ENCODE data around the gene ELK3. TPM values are rescaled to one million over a fixed set of nuclear protein-coding genes. Genes with fewer than 3 reads are reported as not detected.

The ELK3 gene
- total RNA-seq, 1 donor from 2014 or later = 47.6 TPM

DNA sequence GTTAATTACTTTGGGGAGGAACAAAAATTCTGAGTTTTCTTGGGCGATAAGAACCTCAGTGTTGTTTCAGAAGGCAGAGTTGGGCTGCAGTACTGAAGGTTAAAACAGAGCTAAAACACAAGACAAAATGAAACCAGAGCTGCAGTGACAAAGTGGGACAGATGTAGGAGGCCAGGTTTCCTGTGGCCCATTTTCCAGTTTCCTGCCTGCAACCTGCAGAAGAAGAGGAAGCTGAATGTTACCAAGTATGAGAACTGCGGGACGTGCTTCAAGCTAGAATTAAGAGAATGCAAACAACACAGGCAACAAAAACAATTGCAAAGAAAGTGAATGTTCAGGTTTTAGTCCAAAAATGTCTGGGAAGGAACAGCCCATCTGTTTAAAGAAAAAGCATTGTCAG lies 17.8 kb downstream of the ELK3 start:
- DNase-seq (ENCODE audit: low spot score) = no peak

DNA sequence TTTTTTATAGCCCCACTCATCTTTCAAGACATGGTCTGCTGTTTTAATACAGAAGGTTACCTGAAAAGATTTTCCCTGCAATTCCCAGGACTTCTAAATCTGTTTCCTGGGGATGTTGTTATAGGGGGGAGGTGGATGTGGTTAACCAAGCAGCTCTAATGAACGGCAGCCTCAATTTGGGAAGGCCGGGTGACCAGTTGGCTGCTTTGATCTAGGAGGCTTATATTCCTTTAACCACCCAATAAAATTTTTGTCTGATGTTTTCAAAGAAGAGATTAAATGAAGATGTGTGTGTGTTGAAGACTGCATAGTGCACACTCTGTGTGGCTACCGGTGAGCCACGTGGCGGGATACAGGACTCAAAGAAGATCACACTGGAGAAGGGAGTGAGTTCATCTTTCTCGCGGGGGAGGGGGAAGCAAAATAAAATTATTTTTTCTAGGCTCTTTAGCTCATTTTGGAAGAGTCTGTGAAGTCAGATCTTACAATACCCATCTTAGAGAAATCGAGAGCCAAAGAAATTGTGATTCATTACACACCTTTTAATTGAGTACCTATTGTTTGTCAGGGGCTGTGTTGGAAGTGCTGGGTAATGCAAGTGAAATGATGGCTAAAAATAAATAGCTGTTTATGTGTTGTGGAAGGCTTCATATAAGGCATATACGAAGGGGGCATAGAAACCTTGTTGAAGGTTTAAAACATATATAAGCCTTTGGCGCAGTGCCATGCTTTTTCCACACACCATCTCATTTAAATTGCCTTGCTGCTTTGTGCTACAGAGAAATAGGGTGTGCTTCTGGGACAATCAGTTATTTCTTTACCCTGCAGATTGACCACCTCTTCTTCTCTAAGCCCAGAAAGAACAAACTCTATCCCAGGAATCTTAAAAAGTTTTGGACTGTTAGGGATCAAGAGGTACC lies 18.5 kb downstream of the ELK3 start:
- DNase-seq (ENCODE audit: low spot score) = no peak

DNA sequence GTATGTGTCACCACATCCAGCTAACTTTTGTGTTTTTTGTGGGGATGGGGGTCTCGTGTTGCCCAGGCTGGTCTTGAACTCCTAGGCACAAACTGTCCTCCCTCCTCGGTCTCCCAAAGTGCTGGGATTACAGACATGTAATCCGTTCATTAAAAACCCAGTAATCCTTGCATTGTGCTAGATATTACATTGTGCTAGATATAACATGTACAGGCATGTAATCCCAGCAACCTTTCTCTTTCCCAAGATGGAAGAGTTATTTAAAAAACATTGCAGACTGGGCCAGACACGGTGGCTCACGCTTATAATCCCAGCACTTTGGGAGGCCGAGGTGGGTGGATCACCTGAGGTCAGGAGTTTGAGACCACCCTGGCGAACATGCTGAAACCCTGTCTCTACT lies 19.7 kb downstream of the ELK3 start:
- DNase-seq (ENCODE audit: low spot score) = no peak

DNA sequence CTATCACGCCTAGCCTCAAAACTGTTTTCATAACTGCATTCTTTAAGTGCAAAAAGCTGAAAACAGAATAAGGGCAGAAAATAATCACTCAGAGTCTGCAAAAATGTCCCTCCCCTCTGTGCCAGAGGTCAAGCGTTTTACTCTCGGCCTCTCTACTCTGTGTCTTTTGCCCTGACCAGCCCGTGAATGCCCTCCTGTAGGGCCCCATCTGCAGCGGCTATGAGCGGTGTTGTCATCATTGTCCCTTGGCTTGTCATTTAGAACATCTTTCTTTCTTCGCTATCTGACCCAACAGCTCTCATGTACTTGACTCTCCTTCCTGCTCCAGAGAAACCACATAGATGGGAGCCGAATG lies 21.7 kb downstream of the ELK3 start:
- DNase-seq (ENCODE audit: low spot score) = no peak

DNA sequence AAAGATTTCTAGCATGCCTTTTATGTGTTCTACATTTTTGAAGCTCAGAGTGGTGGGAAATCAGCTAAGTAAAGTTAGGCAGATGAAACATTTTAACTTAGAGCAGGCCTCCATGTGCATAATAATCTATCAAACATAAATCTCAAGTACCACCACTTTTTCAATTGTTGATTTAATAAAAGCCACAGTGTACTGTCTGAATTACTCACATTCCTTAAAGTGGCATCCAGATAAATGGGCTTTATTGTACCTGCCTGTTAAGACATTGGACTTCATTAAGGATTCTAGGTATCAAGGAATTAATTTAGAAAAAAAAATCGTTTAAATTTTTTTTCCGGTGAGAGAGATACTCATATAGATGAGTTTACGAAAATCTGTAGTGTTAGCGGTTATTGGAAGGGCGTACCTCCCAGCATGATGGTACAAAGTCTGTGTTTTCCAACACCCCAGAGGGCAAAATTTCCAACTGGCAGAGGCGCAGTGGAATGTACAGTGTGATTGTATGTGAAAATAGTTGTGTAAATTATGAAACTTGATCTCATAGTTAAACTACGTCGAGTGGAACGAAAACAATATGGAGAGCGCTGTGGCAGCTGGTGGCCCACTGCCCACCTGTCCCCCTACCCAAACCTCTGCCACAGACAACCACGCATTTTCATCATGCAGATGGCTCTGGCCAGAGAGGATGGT lies 25.0 kb downstream of the ELK3 start:
- no peak for DNase-seq (ENCODE audit: low spot score)

GRCh38 chr12:96219700-96220206 lies 25.6 kb downstream of the ELK3 start:
- DNase-seq (ENCODE audit: low spot score) = no peak

GRCh38 chr12:96220902-96221301 lies 26.7 kb downstream of the ELK3 start:
- DNase-seq (ENCODE audit: low spot score) = no peak

- no peak for DNase-seq (ENCODE audit: low spot score)
Observed at GRCh38 chr12:96221391-96221790, 27.2 kb downstream of the ELK3 start.

DNA sequence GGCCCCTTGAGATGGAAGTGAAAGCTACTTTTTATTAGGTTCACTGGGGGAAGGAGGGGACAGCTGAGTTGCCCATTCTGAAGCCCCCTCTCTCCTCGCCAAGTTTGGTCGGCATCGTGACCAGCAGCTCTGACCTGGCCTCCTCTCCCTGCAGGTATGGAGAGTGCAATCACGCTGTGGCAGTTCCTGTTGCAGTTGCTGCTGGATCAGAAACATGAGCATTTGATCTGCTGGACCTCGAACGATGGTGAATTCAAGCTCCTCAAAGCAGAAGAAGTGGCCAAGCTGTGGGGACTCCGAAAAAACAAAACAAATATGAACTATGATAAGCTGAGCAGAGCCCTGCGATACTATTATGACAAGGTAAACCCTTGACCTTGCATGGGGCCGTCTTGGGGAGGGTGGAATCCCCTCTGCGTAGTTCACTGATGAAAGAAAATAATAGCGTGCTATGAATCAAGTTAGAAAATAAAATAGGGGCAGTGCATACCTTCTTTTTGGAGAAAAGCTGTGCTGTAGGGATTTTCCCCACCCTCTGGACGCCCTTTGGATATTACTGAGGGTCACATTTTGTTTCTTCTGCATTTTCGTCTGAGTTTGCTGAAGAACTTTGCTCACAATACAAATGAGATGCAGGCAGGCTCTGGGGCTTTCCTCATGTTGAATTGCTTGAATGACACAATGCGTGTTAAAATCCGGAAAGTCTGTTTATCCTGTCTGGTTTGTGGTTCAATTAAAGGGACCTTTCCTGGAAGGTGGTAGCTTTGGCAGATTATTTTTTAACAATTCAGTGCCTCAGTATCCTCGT lies 29.4 kb downstream of the ELK3 start:
- no peak for DNase-seq (ENCODE audit: low spot score)

GRCh38 chr12:96224219-96224615 lies 30.0 kb downstream of the ELK3 start:
- DNase-seq (ENCODE audit: low spot score) = no peak

DNA sequence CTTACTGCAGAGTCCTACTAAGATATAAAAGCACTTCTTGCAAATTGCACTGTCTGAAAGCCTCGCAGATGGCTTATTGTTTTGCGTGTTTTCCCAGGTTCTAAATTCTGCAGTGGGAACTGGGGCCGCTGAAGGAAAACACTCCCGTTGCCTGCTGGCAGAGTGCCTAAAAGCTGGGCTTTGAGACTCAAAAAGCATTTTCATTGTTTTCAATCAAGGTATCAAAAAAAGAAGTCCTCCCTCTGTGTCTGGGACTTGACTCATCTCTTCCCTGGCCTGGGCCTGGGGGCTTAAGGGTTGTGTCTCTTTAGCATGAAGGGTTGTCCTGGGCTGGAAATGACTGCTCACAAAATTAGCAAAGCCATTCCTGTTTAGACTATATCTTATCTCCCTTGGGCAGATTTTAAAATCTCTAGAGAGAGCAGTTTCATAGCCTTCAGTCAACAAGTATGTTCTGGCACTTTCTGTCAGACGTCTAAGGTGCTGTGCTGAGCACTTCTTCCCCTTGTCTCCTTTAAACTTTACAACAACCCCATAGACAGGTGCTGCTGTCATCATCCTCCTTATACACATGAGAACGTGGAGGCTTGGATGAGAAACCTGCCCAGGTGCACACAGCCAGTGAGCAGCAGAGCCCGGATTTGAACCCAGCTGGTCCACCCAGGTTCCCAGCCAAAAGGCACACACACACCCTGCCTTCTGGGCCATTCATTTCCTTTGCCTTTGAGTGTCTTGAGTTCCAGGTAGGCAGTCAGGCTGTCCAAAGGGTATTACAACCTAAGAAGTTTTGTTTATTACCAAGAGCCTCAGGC lies 31.1 kb downstream of the ELK3 start:
- DNase-seq (ENCODE audit: low spot score) = no peak

GRCh38 chr12:96225994-96226399 lies 31.8 kb downstream of the ELK3 start:
- DNase-seq (ENCODE audit: low spot score) = peak; percentile 60

- no peak for DNase-seq (ENCODE audit: low spot score)
Observed at GRCh38 chr12:96226401-96226800, 32.2 kb downstream of the ELK3 start.

GRCh38 chr12:96226801-96227348 lies 32.7 kb downstream of the ELK3 start:
- DNase-seq (ENCODE audit: low spot score) = peak; percentile 78

- peak; percentile 69 for DNase-seq (ENCODE audit: low spot score)
Observed at GRCh38 chr12:96227365-96228106, 33.4 kb downstream of the ELK3 start.

DNA sequence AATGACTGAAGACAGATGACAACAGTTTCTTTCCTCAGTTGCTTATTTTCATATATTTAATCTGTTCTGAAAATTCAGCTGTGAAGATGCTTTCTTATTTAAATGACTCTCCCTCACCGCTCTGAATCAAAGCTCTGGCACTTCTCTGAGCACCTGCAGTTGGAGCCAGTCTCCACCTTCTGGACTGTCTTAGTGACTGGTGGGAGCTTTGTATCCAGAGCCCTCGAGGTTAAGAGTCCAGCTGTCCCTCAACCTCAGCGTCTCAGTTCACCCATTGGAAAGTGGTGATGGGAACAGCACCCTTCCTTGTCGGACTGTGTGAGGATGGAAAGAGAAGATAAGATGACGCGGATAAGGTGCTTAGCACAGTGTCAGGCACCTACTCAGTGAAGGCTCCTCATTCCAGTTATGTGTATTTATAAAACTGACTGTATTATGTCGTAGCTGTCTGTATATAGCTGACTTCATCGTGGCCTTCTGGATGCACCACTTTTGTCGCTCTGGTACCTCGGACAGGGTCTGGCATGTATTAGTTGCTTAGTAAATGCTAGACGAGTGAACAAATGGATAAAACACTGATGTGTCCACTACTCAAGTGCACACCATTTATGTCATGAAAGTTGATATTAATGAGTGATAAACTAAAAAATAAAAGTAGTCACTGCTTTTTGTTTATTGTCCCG lies 34.5 kb downstream of the ELK3 start:
- DNase-seq (ENCODE audit: low spot score) = no peak

DNA sequence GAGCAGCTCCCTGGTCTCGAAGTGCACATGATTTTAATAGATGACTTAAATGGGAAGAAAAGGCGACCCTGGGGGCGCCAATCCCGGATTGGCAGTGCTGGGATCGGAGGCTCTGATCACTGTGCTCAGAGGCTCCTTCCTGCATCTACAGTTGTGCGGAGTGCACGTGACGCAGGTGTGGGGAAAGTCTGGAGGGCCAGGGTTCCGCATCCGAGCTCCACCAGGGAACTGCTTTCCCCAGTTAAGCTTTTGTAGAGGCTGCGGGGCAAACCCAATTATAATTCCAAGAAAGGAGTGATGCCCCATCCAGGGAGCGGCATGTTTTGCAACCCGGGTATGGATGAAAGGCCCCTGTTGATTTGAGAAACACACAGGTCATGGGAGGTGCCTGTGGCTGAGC lies 36.5 kb downstream of the ELK3 start:
- peak; percentile 68 for DNase-seq (ENCODE audit: low spot score)

- DNase-seq (ENCODE audit: low spot score) = peak; percentile 72
Observed at GRCh38 chr12:96233168-96233567, 39.0 kb downstream of the ELK3 start.

DNA sequence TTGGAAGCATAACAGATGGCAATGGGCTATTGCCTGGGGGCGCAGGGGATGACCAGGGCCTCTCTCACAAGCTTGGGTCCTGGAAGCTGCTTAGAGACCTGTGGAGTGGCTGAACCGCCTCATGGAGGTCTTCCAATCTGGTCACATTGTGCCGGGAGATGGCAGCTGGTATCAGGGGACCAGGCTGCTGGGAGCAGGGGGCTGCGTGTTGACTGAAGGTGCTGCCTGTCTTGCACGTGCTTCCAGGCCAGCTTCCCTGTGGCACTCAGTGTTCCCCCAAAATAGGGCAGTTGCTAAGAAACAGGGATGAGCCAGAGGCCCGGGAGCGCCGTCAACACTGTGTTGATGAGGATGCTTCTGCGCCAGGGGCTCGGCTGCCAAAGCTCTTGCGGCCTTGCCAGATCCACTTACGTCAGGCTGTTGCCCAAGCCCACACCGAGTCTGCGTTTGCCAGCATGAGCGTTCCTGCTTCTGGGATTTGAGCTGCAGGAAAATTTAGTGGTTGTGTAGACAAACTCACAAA lies 39.8 kb downstream of the ELK3 start:
- DNase-seq (ENCODE audit: low spot score) = peak; percentile 95

Measured in mesenteric fat pad (tissue), 1 donor.